C4-2B (cell line): ENCODE measurements around the gene BUD13.

Source experiments
- H3K27ac ChIP-seq: fragments of 450-650 bp; 2 replicates; pipeline ENCODE4 v1.5.1; 2017
- ZFX ChIP-seq: fragments of 450-650 bp; IDR thresholded peaks from 2 replicates; pipeline ENCODE4 v1.6.1; 2017
- TF ChIP-seq, protein P1 (sequence below): fragments of 450-650 bp; conservative IDR thresholded peaks from 2 replicates; pipeline ENCODE4 v1.5.1; 2017; ENCODE audit warnings: mild to moderate bottlenecking

The BUD13 gene

DNA sequence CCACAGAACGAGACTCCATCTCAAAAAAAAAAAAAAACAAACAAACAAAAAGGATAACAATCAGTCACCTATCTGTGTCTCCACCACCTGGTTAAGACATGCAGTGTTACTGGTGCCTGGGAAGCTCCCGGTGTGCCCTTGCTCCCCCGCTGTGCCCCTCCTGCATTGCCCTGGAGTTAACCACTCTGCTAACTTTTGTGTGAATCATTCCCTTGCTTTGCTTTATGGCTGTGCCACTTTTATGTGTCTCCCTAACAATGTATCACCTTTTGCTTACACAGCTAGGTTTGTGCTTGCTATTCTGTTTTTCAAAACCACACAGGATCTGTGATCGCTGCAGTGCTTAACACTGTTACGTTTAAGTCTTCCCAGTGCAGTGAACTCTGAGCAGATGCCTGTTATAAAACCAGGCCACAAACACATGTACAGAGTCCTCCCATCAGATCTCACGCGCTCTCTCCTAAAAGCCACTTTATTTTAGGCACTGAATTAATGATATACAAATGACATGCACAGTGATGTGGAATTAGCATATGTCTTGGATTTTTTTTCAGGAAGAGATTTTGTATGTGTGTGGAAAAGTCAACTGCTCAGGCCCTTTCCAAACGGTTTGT is 69.9 kb downstream of the BUD13 start:
- no peak overlapping the region for H3K27ac ChIP-seq

DNA sequence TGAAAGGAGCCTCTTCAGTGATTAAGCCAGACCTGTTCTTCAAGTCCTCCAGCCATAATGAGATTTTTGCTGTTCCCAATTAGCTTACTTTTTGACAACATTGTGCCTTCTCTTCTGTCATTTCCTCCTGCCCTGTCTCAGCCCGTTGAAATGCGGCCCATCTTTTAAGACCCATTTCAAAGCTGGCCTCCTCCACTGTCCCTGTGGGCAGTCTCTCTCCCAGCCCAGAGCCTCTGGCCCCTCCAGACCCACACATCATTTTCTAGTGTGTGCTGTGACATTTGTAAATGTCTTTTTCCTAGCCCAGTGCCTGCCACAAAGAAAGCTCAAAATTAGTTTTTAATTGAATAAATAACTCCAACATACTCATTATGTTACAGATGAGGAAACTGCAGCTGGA is 70.9 kb downstream of the BUD13 start:
- TF ChIP-seq, protein P1, sequence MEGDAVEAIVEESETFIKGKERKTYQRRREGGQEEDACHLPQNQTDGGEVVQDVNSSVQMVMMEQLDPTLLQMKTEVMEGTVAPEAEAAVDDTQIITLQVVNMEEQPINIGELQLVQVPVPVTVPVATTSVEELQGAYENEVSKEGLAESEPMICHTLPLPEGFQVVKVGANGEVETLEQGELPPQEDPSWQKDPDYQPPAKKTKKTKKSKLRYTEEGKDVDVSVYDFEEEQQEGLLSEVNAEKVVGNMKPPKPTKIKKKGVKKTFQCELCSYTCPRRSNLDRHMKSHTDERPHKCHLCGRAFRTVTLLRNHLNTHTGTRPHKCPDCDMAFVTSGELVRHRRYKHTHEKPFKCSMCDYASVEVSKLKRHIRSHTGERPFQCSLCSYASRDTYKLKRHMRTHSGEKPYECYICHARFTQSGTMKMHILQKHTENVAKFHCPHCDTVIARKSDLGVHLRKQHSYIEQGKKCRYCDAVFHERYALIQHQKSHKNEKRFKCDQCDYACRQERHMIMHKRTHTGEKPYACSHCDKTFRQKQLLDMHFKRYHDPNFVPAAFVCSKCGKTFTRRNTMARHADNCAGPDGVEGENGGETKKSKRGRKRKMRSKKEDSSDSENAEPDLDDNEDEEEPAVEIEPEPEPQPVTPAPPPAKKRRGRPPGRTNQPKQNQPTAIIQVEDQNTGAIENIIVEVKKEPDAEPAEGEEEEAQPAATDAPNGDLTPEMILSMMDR = no peak
- TF ChIP-seq ZFX = no peak
- no peak overlapping the region for H3K27ac ChIP-seq

More for the DNA sequence above, 69.9 kb downstream of the BUD13 start:
- TF ChIP-seq ZFX = no peak
- TF ChIP-seq, protein P1 = no peak

DNA sequence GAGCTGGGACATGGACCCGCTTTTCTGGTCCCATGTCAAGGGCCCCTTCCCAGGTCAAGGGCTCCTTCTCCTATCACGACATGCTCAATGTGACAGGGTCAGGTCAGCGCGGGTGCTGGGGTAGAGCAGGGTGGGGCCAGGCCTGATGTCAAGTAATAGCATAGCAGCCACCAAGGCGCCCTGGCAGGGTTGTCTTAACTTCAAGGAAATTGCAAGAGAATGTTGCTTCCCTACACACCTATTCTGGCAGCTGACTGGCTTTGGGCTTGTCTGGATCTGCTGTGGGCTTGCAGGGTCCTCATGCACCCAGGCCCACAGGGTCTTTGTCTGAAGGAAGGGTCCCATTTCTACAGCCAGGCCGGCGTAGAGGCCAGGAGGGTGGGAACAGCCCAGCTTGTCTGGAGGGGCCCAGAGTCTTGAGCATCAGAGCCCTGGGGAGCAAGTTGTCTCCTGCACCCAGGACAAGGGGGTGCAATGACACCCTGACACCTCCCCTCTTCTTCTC is 71.4 kb downstream of the BUD13 start:
- no peak overlapping the region for H3K27ac ChIP-seq
- TF ChIP-seq ZFX = no peak
- TF ChIP-seq, protein P1 = no peak

DNA sequence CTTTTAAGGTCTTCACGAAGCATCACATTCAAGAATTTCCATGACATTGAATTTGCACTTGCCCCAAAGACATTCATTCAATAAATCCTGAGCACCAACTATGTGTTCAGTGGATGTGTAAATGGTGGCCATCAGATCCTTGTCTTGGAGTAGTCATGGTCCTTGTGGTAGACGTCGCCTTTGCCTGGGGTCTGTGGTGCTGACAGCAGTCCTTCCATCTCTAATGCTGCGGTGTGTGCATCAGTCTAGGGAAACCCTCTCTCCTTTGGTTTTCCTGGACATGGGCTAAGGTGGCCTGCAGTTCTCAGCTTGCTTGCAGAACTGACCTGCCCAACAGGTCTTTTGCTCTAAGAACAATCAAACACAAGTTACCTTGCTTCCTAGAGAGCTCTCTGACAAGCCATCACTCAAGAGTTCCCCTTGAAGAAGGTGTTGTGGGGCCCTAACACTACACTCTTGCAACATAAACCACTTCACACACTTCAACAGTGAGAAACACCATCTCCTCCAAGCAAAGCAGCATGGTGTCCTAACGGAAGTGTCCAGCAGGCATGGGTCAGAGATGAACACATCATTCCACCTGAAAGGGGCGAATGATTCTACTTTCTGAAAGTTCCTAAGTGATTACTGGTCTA is 72.1 kb downstream of the BUD13 start:
- no peak overlapping the region for H3K27ac ChIP-seq
- no peak for TF ChIP-seq ZFX
- TF ChIP-seq, protein P1 = no peak
